Measurements from ENCODE around the gene DEF6. TPM values are rescaled to one million over a fixed set of nuclear protein-coding genes. Genes with fewer than 3 reads are reported as not detected.

DEF6 gene
- total and polyA plus RNA-seq, 2 of the 8 experiments (the other 6 are each of a cell fraction or from before 2014, with no cell fraction given), result 3.3 to 4.1 TPM

GRCh38 chr6:35265523-35265922, 32.1 kb upstream of the DEF6 start:
- Histone ChIP-seq H3K4me3 (ENCODE audit: extremely low read depth in 1 of 4, insufficient read depth in 2 of 4, low read depth in 3 of 4, low read length in 4 of 4) (no peak overlapping the region), H3K4me1 (replicated peaks in 1 of 4; ENCODE audit: control insufficient read depth in 3 of 4, insufficient read depth in 4 of 4, low read length in 3 of 4) (peaks cover 0 to 6% (median 0%) of the 10 kb centered on the region in 4 experiments; a peak in 3 of 7 replicates)
- no peak for FAIRE-seq
- no peak for TF ChIP-seq CBX5 (IDR thresholded peaks at IDR 0.05; ENCODE audit: low read depth, low read length)
- no peak for TF ChIP-seq MAFK (IDR thresholded peaks at IDR 0.05; ENCODE audit: low read depth, low read length)
- TF ChIP-seq SP2 (IDR thresholded peaks at IDR 0.05; ENCODE audit: low read length), result no peak
- no peak for TF ChIP-seq ATF2 (IDR thresholded peaks at IDR 0.05; ENCODE audit: low read length)
- no peak for TF ChIP-seq ZNF274 (IDR thresholded peaks at IDR 0.05; ENCODE audit: borderline replicate concordance, extremely low read depth, low read length)
- TF ChIP-seq CHD2 (IDR thresholded peaks at IDR 0.05; ENCODE audit: low read length), result no peak
- no peak for TF ChIP-seq NANOG (IDR thresholded peaks at IDR 0.05; ENCODE audit: insufficient read depth, low read depth, low read length, poor library complexity, severe bottlenecking)
- TF ChIP-seq RNF2 (IDR thresholded peaks at IDR 0.05; ENCODE audit: borderline replicate concordance, low read depth, low read length, missing control alignments, poor library complexity, severe bottlenecking), result no peak
- no peak for TF ChIP-seq NRF1 (IDR thresholded peaks at IDR 0.05; ENCODE audit: low read depth, low read length)
- TF ChIP-seq E2F6 (IDR thresholded peaks at IDR 0.05), result no peak
- TF ChIP-seq RXRA (IDR thresholded peaks at IDR 0.05; ENCODE audit: insufficient read depth, low read depth, low read length), result no peak

More at GRCh38 chr6:35265523-35265922, 32.1 kb upstream of the DEF6 start:
- no peaks in the 10 kb centered on the region for H3K36me3 ChIP-seq (ENCODE audit: control insufficient read depth in 2 of 4, insufficient read depth in 4 of 4, low read length in 3 of 4)
- no peak overlapping the region for H2AK5ac ChIP-seq (ENCODE audit: low read depth, low read length)
- no peak overlapping the region for H3K4ac ChIP-seq (replicated peaks; ENCODE audit: insufficient read length, low read depth, low read length)
- H2BK15ac ChIP-seq (ENCODE audit: low read length), result no peak overlapping the region
- no peak overlapping the region for H2BK20ac ChIP-seq (ENCODE audit: low read length)
- no peaks in the 10 kb centered on the region for H3K79me1 ChIP-seq (ENCODE audit: low read depth, low read length)
- CTCF ChIA-PET (ENCODE audit: partially characterized antibody), result interaction anchor here (1.4 kb wide), 1 partner anchor 28 kb away, joined by 3 read pairs; no protein-coding TSS in a partner anchor
- H2AFZ ChIP-seq (ENCODE audit: low read length), result no peak overlapping the region
- H3K27me3 ChIP-seq (replicated peaks in 1 of 4; ENCODE audit: control insufficient read depth in 3 of 4, extremely low read depth in 1 of 4, insufficient read depth in 3 of 4, low read length in 3 of 4), result no peaks in the 10 kb centered on the region; a peak in 2 of 7 replicates
- POLR2A ChIA-PET (ENCODE audit: partially characterized antibody), result interaction anchor here (0.6 kb wide), 1 partner anchor 856 kb away, joined by 3 read pairs; no protein-coding TSS in a partner anchor
- H2BK12ac ChIP-seq (ENCODE audit: low read depth, low read length), result no peak overlapping the region
- H4K5ac ChIP-seq (ENCODE audit: insufficient read length, low read depth, low read length), result no peak overlapping the region
- no peaks in the 10 kb centered on the region for H3K9me3 ChIP-seq (ENCODE audit: insufficient read depth in 2 of 2, low read depth in 1 of 2, low read length in 1 of 2)
- H3K79me2 ChIP-seq (ENCODE audit: control insufficient read depth in 1 of 2, insufficient read depth in 2 of 2, low read length in 2 of 2), result no peaks in the 10 kb centered on the region
- no peak overlapping the region for H3K14ac ChIP-seq (ENCODE audit: insufficient read length)
- H3K4me2 ChIP-seq (ENCODE audit: insufficient read depth in 1 of 2, low read depth in 2 of 2, low read length in 2 of 2), result no peak overlapping the region
- 100% methylated on average over 2 of the region's 2 CpGs; no CpG with 5 or more reads in 1 of the 2 experiments for WGBS, 2 experiments (ENCODE audit: extremely low coverage in 1 of 2, insufficient coverage in 1 of 2, insufficient read length in 1 of 2, insufficient replicate concordance in 2 of 2, low coverage in 1 of 2, low lambda C conversion rate in 2 of 2, missing lambda C conversion rate in 1 of 2)
- no peak overlapping the region for H3K56ac ChIP-seq (replicated peaks; ENCODE audit: insufficient read length, low read depth, low read length)
- no peak overlapping the region for H4K8ac ChIP-seq (ENCODE audit: extremely low read depth, insufficient read depth, low read length)
- peaks cover under 1% of the 10 kb centered on the region; the same call in 1 of the 2 replicates for H3K23me2 ChIP-seq (ENCODE audit: low read depth, low read length)
- no peak overlapping the region for H3K9ac ChIP-seq (replicated peaks in 1 of 4; ENCODE audit: extremely low read depth in 1 of 4, low read depth in 3 of 4, low read length in 3 of 4)
- peaks cover 0 to 1% of the 10 kb centered on the region in 2 experiments for H4K20me1 ChIP-seq (replicated peaks in 1 of 2; ENCODE audit: control insufficient read depth in 1 of 2, insufficient read depth in 2 of 2, low read length in 2 of 2)
- DNase-seq (ENCODE audit: low read depth in 1 of 2, low spot score in 2 of 2), result no peak
- no peak overlapping the region for H3K23ac ChIP-seq (ENCODE audit: insufficient read length)
- H2BK120ac ChIP-seq (replicated peaks; ENCODE audit: low read depth, low read length), result no peak overlapping the region
- H4K91ac ChIP-seq (replicated peaks; ENCODE audit: insufficient read length, low read length), result no peak overlapping the region
- H2BK5ac ChIP-seq (ENCODE audit: low read depth, low read length), result no peak overlapping the region
- no peak overlapping the region for H3K18ac ChIP-seq (ENCODE audit: extremely low read depth, low read length)
- H3K27ac ChIP-seq (ENCODE audit: low read depth, low read length), result no peak overlapping the region
